Lower leg skin (tissue), 3 donors: Measurements from ENCODE around the gene KLRK1.
"Not testable (repeated sequence)": the region's sequence is repeated elsewhere in the genome, so short reads cannot be mapped to it uniquely, and the experiment has no call there.

Experiments
- CTCF ChIP-seq, 3 donors: fragments of 450-650 bp; IDR thresholded peaks; one replicate each; pipeline ENCODE4 v1.5.1; 2016; ENCODE audit warnings: antibody characterized with exemption in 3 of 3, mild to moderate bottlenecking in 3 of 3, moderate library complexity in 2 of 3
- POLR2A ChIP-seq, 2 donors: fragments of 450-650 bp; IDR thresholded peaks; one replicate each; pipeline ENCODE4 v1.6.1; 2016 to 2017; ENCODE audit warnings: antibody characterized with exemption in 2 of 2, mild to moderate bottlenecking in 1 of 2, moderate library complexity in 1 of 2

- not testable (repeated sequence) for TF ChIP-seq CTCF, POLR2A (IDR thresholded peaks at IDR 0.05)
These were observed 61.1 kb downstream of the KLRK1 start for GRCh38 chr12:10328691-10329090.
